Measurements from ENCODE around the gene SYNDIG1L. TPM values are rescaled to one million over a fixed set of nuclear protein-coding genes. Genes with fewer than 3 reads are reported as not detected.

SYNDIG1L gene
- total and polyA plus RNA-seq, 2 of the 8 experiments (the other 6 are each of a cell fraction or from before 2014, with no cell fraction given), result 3.0 to 3.2 TPM

DNA sequence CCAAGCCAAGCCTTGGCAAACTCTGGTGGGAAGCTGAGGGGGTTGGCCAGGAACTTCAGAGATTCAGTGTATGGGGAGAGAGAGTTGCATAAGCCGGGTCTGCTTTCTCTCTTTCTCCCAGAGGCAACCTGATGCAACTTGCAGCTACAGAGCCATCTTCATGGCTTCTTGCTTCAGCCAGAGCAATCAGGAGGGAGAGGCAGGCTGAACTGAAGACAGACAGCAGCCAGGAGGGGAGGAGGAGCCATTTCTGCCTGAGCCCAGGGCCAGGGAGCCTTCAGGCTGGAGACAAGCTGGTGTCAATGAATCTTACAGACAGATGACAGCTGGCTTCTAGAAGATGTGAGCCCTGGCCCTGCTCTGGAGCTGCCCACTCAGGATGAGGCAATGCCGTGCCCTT is 48.4 kb upstream of the SYNDIG1L start (continued):
- TF ChIP-seq RNF2 (IDR thresholded peaks at IDR 0.05; ENCODE audit: borderline replicate concordance, low read depth, low read length, missing control alignments, poor library complexity, severe bottlenecking), result no peak
- TF ChIP-seq TAF1 (IDR thresholded peaks at IDR 0.05; ENCODE audit: low read depth, low read length), result no peak
- no peak for TF ChIP-seq RFX5 (IDR thresholded peaks at IDR 0.05; ENCODE audit: borderline replicate concordance, low read depth, low read length)
- TF ChIP-seq BRCA1 (IDR thresholded peaks at IDR 0.05; ENCODE audit: low read depth, low read length), result no peak
- TF ChIP-seq CTCF (IDR thresholded peaks at IDR 0.05; ENCODE audit: control extremely low read depth in 1 of 3, insufficient read depth in 1 of 3, low read depth in 1 of 3, low read length in 3 of 3), result no peak

Measured in H1 (cell line).